Fibroblast of skin of left quadriceps (primary cell): Measurements from ENCODE around the gene ZNF486.
"Not testable (repeated sequence)": the region's sequence is repeated elsewhere in the genome, so short reads cannot be mapped to it uniquely, and the experiment has no call there.

Experiments
- DNase-seq, 2 experiments: peaks; one replicate each; pipeline ENCODE4 v3.0.0-alpha.2; 2013; ENCODE audit warnings: low read depth in 2 of 2

Gene ZNF486

GRCh38 chr19:20167020-20167644 is at the start of gene ZNF486:
Gene ZNF486, plus strand, starts transcription at chr19:20167214. Its CDS starts 117 bp downstream, at chr19:20167331.
- peak; percentile 93 for DNase-seq

DNA sequence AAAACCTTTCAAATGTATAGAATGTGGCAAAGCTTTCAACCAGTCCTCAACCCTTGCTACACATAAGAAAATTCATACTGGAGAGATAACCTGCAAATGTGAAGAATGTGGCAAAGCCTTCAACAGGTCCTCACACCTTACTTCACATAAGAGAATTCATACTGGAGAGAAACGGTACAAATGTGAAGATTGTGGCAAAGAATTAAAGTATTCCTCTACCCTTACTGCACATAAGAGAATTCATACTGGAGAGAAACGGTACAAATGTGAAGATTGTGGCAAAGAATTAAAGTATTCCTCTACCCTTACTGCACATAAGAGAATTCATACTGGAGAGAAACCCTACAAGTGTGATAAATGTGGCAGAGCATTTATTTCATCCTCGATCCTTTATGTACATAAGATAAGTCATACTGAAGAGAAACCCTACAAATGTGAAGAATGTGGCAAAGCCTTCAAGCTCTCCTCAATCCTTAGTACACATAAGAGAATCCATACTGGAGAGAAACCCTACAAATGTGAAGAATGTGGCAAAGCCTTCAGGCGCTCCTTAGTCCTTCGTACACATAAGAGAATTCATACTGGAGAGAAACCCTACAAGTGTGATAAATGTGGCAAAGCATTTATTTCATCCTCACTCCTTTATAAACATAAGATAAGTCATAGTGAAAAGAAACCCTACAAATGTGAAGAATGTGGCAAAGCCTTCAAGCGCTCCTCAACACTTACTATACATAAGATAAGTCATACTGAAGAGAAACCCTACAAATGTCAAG is 48.8 kb upstream of the ZNF486 start:
- DNase-seq, result not testable (repeated sequence)

GRCh38 chr19:20124879-20125278 is 42.1 kb upstream of the ZNF486 start:
- DNase-seq, result no peak

GRCh38 chr19:20132933-20133332 is 34.1 kb upstream of the ZNF486 start:
- DNase-seq, result not testable (repeated sequence)

- DNase-seq, result not testable (repeated sequence)
These were observed 29.3 kb upstream of the ZNF486 start for GRCh38 chr19:20137714-20138113.

- no peak for DNase-seq
These were observed 15.3 kb upstream of the ZNF486 start for GRCh38 chr19:20151617-20152145.

GRCh38 chr19:20152506-20152905 is 14.5 kb upstream of the ZNF486 start:
- not testable (repeated sequence) for DNase-seq

GRCh38 chr19:20153281-20153680 is 13.7 kb upstream of the ZNF486 start:
- DNase-seq, result no peak

- DNase-seq, result no peak
These were observed 12.4 kb upstream of the ZNF486 start for GRCh38 chr19:20154636-20155035.

GRCh38 chr19:20162821-20163220 is 4.2 kb upstream of the ZNF486 start:
- DNase-seq, result no peak

DNA sequence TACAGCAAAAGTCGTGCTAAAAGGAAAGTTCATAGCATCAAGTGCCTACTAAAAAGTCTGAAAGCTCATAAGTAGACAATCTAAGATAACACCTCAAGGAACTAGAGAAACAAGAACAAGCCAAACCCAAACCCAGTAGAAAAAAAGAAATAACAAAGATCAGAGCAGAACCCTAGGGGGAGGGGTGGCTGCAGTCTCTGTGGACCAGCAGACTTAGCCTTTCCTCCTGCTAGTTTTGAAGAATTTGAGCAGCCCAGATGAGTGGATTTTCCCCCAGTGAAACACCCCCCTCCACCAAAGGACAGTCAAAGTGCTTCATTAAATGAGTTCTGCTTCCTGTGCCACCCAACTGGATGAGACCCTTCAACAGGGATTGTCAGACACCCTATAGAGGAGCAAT is 2.6 kb upstream of the ZNF486 start:
- no peak for DNase-seq

DNA sequence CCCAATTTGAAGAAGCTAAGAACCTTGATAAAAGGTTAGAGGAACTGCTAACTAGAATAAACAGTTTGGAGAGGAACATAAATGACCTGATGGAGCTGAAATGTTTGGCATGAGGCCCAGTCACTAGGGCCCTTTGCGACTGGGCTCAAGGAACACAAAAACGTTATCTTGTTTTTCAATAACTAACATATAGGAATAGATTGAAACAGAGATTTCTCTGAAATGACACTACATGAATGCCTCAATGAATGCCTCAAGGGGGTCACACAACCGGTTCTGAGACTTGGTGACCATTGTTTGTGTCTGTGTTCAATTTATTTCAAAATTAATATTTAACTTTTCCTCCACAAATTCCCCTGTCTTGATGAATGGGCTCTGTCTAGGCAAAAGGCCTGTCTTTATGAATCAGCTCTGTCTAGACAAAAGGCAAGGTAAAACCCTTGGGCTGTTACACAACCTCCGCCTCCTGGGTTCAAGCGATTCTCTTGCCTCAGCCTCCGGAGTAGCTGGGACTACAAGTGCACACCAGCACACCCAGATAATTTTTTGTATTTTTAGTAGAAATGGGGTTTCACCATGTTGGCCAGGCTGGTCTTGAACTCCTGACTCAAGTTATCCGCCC is 932 bp upstream of the ZNF486 start:
- no peak for DNase-seq

- peak; percentile 15 to 27 for DNase-seq
These were observed 673 bp downstream of the ZNF486 start for GRCh38 chr19:20167651-20168122.

DNA sequence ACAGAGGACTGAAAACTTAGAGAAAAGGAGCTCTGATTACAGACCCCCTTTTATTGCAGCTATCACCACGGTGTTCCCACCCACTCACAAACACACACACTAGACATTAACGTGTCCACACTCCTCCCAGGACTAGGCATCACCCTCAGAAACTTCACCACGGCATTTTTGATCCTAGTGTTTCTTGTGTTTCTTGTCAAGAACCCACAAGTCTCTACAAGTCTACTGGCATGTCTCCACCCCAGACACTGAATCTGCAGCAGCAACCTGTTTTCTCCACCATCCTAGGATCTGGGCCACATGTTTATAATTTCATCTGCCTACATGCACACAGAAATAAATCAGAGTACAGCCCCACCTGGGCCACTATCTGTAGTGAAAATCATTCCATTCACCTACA is 4.3 kb downstream of the ZNF486 start:
- no peak for DNase-seq

DNA sequence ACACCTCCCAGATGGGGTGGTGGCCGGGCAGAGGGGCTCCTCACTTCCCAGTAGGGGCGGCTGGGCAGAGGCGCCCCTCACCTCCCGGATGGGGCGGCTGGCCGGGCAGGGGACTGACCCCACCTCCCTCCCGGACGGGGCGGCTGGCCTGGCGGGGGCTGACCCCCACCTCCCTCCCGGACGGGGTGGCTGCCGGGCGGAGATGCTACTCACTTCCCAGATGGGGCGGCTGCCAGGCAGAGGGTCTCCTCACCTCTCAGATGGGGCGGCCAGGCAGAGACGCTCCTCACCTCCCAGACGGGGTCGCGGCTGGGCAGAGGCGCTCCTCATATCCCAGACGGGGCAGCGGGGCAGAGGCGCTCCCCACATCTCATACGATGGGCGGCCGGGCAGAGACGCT is 8.8 kb downstream of the ZNF486 start:
- not testable (repeated sequence) for DNase-seq

DNA sequence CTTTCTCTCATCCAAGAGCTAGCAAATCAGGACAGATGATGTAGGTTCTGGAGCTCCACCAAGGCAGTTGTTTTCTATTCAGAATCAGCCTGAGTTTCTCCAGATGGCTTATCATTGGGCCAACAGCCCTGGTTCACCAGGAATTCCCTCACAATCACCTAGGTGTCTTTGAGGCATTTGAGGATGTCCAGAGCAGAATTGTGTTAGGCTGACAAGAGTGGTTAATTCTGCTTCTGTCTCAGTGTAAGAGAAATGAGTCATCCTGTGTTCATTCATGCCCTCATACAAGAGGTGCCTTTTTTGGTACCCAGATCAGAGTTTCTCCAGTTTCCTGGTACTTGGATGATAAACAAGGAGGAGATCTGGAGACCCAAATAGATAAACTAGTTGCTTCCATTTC is 12.9 kb downstream of the ZNF486 start:
- not testable (repeated sequence) for DNase-seq

GRCh38 chr19:20182222-20182785 is 15.3 kb downstream of the ZNF486 start:
- no peak for DNase-seq

- no peak for DNase-seq
These were observed 19.2 kb downstream of the ZNF486 start for GRCh38 chr19:20186174-20186573.

DNA sequence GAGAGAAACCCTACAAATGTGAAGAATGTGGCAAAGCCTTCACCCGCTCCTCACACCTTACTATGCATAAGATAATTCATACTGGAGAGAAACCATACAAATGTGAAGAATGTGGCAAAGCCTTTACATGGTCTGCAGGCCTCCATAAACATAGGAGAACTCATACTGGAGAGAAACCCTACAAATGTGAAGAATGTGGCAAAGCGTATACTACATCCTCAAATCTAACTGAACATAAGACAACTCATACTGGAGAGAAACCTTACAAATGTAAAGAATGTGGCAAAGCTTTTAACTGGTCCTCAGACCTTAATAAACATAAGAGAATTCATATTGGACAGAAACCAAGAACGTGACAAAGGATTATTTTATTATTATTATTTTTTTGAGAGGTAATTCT is 30.7 kb downstream of the ZNF486 start:
- DNase-seq, result no peak

DNA sequence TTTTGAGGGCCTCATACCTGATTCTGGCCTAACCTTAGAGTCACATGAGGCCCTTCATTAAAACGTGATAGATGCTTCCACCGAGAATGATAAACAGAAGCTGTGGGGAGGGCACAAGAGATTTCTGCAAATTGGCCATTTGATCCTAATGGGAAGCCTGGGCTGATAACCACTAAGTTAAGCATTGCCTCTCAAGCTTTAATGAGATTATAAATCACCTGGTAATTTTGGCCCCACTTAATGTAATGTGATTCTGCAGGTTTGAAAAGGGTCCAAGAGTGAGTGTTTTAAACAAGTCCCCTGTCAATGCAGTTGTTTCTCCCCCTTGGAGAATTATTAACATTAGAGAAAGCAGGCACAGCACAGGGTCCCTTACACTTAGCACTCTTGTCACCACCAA is 42.0 kb downstream of the ZNF486 start:
- no peak for DNase-seq

GRCh38 chr19:20214366-20214765 is 47.4 kb downstream of the ZNF486 start:
- not testable (repeated sequence) for DNase-seq

- DNase-seq, result not testable (repeated sequence)
These were observed 54.6 kb downstream of the ZNF486 start for GRCh38 chr19:20221605-20222004.
